ENCODE results near the gene TPD52L1. TPM values are rescaled to one million over a fixed set of nuclear protein-coding genes. Genes with fewer than 3 reads are reported as not detected.

Gene TPD52L1
- total and polyA plus RNA-seq, 3 donors from 2014 or later, result 20.6 to 22.5 (median 22.1) TPM

- TF ChIP-seq CTCF (IDR thresholded peaks at IDR 0.05) (peak in 1 of 3 experiments; percentile 12), POLR2A (IDR thresholded peaks at IDR 0.05) (no peak)
- H3K36me3 ChIP-seq (ENCODE audit: low read depth, missing control alignments), result no peaks in the 10 kb centered on the region
- intact Hi-C loops (cut with DNase I; ENCODE audit: low total_unique reads), result no loop called here
- no peak overlapping the region for H3K4me3 ChIP-seq
- WGBS, 2 donors, result 36 to 53% methylated on average over 2 of the region's 2 CpGs
- H3K9me3 ChIP-seq, result no peaks in the 10 kb centered on the region
- DNase-seq, result peak; percentile 70
- H3K27me3 ChIP-seq, result no peaks in the 10 kb centered on the region
- peak overlapping the region; percentile 8 to 60 for H3K27ac ChIP-seq
- peaks cover 27% of the 10 kb centered on the region for H3K4me1 ChIP-seq
These were observed 67.1 kb downstream of the TPD52L1 start for GRCh38 chr6:125220712-125221111.

- no peak for DNase-seq
- no peak for TF ChIP-seq POLR2A (IDR thresholded peaks at IDR 0.05)
- no peak for TF ChIP-seq CTCF (IDR thresholded peaks at IDR 0.05)
- 50 to 58% methylated on average over 4 of the region's 4 CpGs for WGBS, 2 donors
- intact Hi-C loops (cut with DNase I; ENCODE audit: low total_unique reads), result no loop called here
- peak overlapping the region in 1 of 2 donors; percentile 60 for H3K27ac ChIP-seq
- H3K27me3 ChIP-seq, result no peaks in the 10 kb centered on the region
- peaks cover 27% of the 10 kb centered on the region for H3K4me1 ChIP-seq
- no peak overlapping the region for H3K4me3 ChIP-seq
- no peaks in the 10 kb centered on the region for H3K9me3 ChIP-seq
- H3K36me3 ChIP-seq (ENCODE audit: low read depth, missing control alignments), result no peaks in the 10 kb centered on the region
These were observed 69.2 kb downstream of the TPD52L1 start for GRCh38 chr6:125222531-125223455.

- peak overlapping the region in 1 of 2 donors; percentile 17 for H3K27ac ChIP-seq
These were observed 70.8 kb downstream of the TPD52L1 start for GRCh38 chr6:125224231-125224861.

GRCh38 chr6:125227244-125227643 is 73.7 kb downstream of the TPD52L1 start:
- Histone ChIP-seq H3K4me3 (no peak overlapping the region), H3K27ac (no peak overlapping the region), H3K36me3 (ENCODE audit: low read depth, missing control alignments) (no peaks in the 10 kb centered on the region), H3K9me3 (no peaks in the 10 kb centered on the region), H3K4me1 (peaks cover 10% of the 10 kb centered on the region), H3K27me3 (no peaks in the 10 kb centered on the region)
- WGBS, 2 donors, result 94 to 97% methylated on average over 6 of the region's 6 CpGs
- TF ChIP-seq POLR2A (IDR thresholded peaks at IDR 0.05) (no peak), CTCF (IDR thresholded peaks at IDR 0.05) (no peak)
- no peak for DNase-seq
- intact Hi-C loops (cut with DNase I; ENCODE audit: low total_unique reads), result no loop called here

More at GRCh38 chr6:125224231-125224861, 70.8 kb downstream of the TPD52L1 start:
- no peaks in the 10 kb centered on the region for H3K27me3 ChIP-seq
- H3K9me3 ChIP-seq, result no peaks in the 10 kb centered on the region
- H3K4me1 ChIP-seq, result peaks cover 24% of the 10 kb centered on the region
- TF ChIP-seq POLR2A (IDR thresholded peaks at IDR 0.05) (no peak), CTCF (IDR thresholded peaks at IDR 0.05) (no peak)
- intact Hi-C loops (cut with DNase I; ENCODE audit: low total_unique reads), result no loop called here
- no peak overlapping the region for H3K4me3 ChIP-seq
- no peak for DNase-seq
- WGBS, 2 donors, result 39 to 55% methylated on average over 3 of the region's 3 CpGs
- no peaks in the 10 kb centered on the region for H3K36me3 ChIP-seq (ENCODE audit: low read depth, missing control alignments)

All from testis (tissue), 3 donors.